HG02610 (cell line): Measurements from ENCODE around the gene WSB1.

Experiments used
- ATAC-seq: cut with Tn5 transposase; IDR thresholded peaks from one replicate; pipeline ENCODE4 v1.9.1; 2021; ENCODE audit warnings: mild to moderate bottlenecking, moderate library complexity; ENCODE audit not compliant: unreplicated experiment

WSB1 gene

GRCh38 chr17:27333410-27333980, 39.6 kb downstream of the WSB1 start:
- no peak for ATAC-seq

- ATAC-seq, result no peak
Measured at GRCh38 chr17:27336184-27336583, 42.3 kb downstream of the WSB1 start.

- ATAC-seq, result peak; percentile 75
Measured at GRCh38 chr17:27338536-27338985, 44.6 kb downstream of the WSB1 start.

DNA sequence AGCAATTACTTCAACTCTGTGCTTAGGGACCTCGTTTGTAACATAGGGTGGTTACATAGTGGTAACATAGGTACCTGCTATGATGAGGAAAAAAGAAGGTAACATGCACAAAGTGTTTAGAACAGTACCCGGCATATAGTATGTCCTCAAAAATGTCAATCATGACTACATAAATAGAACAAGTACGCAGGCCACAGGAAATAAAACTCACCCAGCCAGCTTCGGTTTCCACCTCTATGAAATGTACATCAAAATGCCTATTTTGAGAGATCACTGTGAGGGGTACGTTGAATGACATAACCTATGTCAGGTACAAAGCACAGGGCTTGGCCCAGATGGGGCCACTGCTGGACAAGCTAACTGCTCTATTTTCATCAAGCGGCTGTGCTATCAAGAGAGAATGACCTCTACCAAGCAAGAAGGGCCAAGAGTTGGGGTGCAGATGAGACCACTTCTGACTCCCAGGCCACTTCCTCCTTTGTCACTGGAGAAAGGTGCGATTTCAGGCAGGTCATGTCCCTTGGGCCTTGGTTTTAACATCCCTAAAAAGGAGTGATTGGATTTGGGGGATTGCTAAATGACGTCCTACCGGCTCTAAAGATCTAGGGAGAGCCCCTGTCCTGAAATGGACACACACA, 45.4 kb downstream of the WSB1 start:
- ATAC-seq, result peak; percentile 32

- ATAC-seq, result no peak
Measured at GRCh38 chr17:27339836-27340550, 46.1 kb downstream of the WSB1 start.

DNA sequence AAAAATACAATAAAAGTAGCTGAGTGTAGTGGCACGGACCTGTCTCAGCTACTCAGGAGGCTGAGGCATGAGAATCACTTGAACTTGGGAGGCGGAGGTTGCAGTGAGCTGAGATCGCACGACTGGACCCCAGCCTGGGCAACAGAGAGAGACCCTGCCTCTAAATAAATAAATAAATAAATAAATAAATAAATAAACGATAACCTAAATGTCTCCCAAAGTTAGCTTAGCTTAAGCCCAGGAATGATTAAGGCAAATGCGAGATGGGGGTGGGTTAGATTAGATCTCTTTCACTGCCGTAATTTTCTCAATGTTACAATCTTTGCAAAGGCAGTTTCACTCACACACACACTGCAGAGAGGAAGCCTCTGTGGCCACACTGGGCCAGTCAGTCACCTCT, 46.7 kb downstream of the WSB1 start:
- ATAC-seq, result no peak

DNA sequence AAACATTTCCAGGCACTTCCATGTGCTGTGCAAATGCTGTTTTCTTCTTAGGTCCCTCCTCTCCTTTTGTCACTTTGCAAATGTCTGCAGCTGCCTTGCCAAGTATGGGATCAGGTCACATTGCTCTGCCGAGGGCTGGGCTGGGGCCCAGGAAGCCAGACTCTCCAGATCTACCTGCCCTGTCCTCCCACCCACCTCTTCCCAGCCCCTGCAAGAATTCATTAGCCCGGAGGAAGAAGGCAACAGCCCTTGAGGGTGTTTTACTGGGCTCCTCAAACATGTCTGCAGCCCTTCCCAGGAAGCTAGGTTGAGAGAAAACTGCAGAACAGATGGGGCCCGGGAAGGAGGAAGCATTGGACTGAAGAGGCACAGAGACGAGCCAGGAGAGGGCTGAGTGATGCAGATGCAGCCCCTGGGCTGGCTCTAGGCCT, 47.1 kb downstream of the WSB1 start:
- no peak for ATAC-seq

- ATAC-seq, result no peak
Measured at GRCh38 chr17:27342059-27342458, 48.1 kb downstream of the WSB1 start.

GRCh38 chr17:27343294-27343693, 49.4 kb downstream of the WSB1 start:
- no peak for ATAC-seq

GRCh38 chr17:27343977-27344607, 50.2 kb downstream of the WSB1 start:
- ATAC-seq, result no peak

DNA sequence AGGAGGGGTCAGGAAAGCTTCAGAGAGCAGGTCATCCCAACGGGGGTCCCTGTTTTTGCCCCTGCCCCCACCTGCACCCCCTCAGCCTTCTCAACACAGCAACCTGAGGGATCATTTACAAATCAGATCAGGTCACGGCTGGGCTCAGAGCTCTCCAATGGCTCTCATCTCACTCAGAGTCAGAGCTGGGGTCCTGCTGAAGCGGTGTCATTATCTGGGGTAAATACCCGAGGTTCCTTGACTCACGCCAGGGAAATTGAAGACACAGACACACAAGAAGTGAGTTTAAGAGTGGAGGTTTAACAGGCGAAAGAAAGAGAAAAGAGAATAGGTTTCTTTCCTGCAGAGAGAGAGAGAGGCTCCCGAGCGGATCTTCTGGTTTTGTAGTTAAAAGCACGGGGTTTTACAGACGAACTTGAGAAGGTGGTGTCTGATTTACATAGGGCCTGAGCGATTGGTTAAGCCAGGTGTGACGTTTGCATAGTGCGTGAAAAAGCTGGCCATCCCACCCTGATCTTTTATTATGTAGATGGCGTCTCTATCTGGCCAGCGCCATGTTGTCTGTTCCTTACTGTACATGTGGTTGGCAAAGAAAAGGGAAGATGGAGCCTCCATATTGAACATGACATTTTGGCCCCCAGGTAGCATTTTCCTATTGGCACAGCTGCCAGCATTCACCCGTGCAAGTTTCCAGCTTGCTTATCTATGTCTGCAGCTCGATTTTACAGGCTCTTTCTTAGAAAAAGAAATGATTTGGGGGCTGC, 51.4 kb downstream of the WSB1 start:
- no peak for ATAC-seq

DNA sequence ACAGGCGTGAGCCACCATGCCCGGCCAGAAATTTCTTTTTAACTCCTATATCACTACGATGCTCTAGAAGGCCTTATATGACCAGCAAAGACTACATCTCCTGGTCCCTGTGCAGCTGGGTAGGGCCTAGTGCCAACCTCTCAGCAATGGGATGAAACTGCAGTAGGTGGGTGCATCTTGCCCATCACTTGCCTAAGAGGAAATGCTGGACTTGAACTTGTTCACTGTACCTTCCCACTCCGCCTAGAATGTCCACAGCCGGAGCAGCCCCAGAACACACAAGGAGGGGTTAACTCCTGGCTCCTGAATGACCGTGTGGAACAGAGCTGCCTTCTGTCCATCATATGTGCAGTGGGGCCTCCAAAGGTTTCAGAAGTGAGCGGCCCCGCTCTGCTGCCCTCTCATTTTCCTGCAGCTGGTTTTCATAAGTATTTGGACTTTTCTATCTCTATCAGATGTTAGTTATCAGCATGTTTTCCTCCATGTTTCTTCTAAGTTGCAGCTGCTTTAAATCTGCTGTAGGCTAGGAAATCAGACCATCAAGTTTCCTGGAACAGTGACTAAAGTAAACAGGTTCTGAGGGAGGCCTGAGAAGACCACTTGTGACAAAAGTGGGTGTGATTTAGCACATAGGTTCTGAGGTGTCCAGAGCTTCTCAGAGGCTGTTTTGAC, 52.5 kb downstream of the WSB1 start:
- no peak for ATAC-seq

DNA sequence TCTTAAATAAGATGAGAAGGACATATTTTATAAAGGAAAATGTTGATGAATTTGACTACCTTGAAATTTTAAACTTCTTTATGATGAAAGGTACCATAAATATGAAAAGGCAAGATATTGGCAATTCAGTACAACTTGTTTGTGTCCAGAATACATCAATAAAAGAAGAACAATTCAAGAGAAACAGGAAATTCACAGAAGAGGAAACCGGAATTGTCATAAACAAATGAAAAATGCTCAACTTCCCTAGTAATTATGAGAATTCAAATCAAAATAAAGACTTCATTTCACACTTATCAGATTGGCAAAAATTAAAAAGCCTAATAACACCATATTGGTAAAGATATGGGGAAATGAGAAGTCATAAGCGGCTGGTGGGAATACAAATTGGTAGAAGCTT, 54.3 kb downstream of the WSB1 start:
- no peak for ATAC-seq

GRCh38 chr17:27349540-27350021, 55.7 kb downstream of the WSB1 start:
- no peak for ATAC-seq

GRCh38 chr17:27351759-27352158, 57.8 kb downstream of the WSB1 start:
- ATAC-seq, result no peak

GRCh38 chr17:27352448-27353032, 58.6 kb downstream of the WSB1 start:
- ATAC-seq, result no peak

- ATAC-seq, result no peak
Measured at GRCh38 chr17:27353033-27353460, 59.1 kb downstream of the WSB1 start.

DNA sequence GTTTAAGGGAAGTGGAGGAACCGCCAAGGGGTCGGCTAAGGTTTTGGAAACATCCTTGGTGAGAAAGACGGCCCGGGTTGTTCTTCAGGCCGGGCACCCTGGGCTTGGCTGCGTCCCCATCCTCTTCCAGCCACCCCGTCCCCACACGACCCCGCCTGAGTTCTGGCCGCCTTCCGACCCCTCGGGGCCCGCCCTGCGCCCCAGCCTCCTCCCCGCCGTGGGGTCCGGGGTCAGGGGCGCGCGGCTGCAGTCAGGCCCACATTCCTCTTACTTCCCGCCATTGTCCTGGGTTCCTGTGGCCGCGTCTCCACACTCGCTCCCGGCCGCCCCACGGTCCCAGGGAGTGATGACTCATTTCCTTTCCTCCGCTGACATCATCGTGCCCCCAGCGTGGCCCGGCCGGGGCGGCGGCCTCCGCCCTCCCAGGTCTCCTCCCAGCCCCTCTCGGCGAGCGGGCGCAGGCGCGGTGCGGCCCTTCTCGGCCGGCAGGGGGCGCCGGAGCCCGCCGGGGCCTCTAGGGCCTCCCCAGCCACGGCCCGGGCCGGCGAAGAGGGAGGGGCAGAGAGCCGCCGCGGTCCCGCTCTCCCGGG, 59.6 kb downstream of the WSB1 start:
- peak; percentile 75 for ATAC-seq

- no peak for ATAC-seq
Measured at GRCh38 chr17:27354051-27354490, 60.2 kb downstream of the WSB1 start.
